ENCODE results near the gene HOXD9. TPM values are rescaled to one million over a fixed set of nuclear protein-coding genes. Genes with fewer than 3 reads are reported as not detected.

Gene HOXD9
- total RNA-seq, 2 donors from 2014 or later = not detected

DNA sequence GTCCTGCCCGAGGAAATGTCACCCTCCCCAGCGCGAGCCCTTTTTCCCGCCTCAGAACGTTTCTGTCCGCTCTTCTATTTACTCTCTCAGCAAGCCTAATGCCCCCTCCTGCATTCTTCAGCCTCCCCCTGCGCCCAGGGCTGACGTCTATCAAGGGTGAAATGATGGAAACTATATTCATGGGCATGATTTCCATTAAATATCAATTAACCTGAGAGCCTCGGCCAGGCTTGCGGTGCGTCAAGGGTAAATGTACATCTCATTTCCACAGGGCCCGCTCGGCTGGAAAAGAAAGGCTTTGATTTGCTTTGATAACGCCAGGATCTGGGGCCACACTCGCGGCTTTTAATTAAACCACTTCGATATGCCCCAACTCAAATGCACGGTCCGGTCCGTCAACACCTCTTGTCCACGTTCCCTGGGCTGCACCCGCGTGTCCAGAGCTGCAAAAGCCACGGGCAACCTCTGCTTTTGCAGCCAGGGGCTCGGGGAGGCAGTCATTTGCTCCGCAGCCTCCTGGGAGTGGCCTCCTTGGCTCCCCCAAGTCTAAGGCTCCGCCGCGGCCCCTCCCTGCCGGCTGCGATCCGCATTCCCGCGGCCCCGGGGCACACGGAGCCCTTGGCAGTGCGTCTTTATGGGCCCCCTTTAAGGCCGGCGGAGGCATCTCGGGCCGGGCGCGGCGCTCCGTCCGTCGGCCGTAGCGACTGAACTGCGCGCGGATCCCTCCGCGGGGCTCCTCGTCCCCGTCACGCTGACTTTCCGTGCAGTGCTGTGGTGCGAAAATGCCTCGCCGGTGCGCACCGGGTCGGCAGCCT is 6.7 kb downstream of the HOXD9 start, which contains the start of gene HOXD8:
TSS of gene HOXD8 (plus strand) at position 724 of the 815 bp plus-strand sequence. CDS start 662 bp downstream, outside the sequence.
- ATAC-seq (replicated peaks) = no peak
- peaks cover 23% of the 10 kb centered on the region for H3K36me3 Mint-ChIP-seq (ENCODE audit: low read depth)
- H3K9me3 Mint-ChIP-seq = no peaks in the 10 kb centered on the region
- H3K4me1 Mint-ChIP-seq = peaks cover 4% of the 10 kb centered on the region
- H3K4me3 Mint-ChIP-seq = peak within 1 kb of the TSS; percentile 75
- no peak within 1 kb of the TSS for H3K27ac Mint-ChIP-seq
- peaks cover 75% of the 10 kb centered on the region for H3K27me3 Mint-ChIP-seq

DNA sequence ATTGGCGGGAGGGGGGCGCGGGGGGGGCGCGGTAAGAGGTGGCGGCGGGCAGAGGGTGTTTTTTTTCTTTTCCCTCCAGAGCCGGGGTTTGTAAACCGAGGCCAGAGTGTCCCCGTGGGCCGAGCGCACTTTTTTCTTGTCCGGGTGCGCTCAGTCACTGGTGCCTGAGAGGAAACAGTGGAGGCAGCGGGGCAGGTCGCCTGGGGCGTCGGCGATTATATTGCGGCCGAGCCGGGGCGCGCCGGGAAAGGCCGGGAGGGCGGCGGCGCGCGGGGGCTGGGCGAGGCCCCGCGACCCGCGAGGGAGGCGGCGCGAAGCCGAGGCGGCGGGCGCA is 7.3 kb downstream of the HOXD9 start:
- no peak overlapping the region for H3K4me3 Mint-ChIP-seq

DNA sequence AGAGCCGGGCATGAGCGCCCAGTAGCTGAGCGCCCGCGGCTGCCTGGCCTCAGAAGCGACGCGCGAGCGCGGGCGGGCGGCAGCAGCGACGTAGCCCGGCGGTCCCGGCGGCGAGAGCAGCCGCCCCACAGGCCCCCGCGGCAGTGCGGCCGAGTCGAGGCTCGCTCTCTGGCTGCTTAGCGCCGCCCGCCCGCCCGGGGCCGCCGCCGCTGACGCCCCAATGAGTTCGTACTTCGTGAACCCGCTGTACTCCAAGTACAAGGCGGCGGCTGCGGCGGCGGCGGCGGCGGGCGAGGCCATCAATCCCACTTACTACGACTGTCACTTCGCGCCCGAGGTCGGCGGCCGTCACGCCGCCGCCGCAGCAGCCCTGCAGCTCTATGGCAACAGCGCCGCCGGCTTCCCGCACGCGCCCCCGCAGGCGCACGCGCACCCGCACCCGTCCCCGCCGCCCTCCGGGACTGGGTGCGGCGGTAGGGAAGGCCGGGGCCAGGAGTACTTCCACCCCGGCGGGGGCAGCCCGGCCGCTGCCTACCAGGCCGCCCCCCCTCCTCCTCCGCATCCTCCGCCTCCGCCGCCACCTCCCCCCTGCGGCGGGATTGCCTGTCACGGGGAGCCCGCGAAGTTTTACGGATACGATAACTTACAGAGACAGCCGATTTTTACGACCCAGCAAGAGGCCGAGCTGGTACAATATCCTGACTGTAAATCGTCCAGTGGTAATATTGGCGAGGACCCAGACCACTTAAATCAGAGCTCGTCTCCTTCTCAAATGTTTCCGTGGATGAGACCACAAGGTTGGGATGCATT is 7.8 kb downstream of the HOXD9 start:
- Mint-ChIP-seq H3K9me3 (no peaks in the 10 kb centered on the region), H3K27ac (no peak overlapping the region), H3K4me1 (peaks cover 4% of the 10 kb centered on the region), H3K4me3 (peak overlapping the region; percentile 75), H3K27me3 (peaks cover 76% of the 10 kb centered on the region), H3K36me3 (ENCODE audit: low read depth) (peaks cover 23% of the 10 kb centered on the region)
- no peak for ATAC-seq (replicated peaks)

More for the DNA sequence above, 7.3 kb downstream of the HOXD9 start:
- no peaks in the 10 kb centered on the region for H3K9me3 Mint-ChIP-seq
- ATAC-seq (replicated peaks) = no peak
- peaks cover 4% of the 10 kb centered on the region for H3K4me1 Mint-ChIP-seq
- H3K36me3 Mint-ChIP-seq (ENCODE audit: low read depth) = peaks cover 23% of the 10 kb centered on the region
- H3K27ac Mint-ChIP-seq = no peak overlapping the region
- H3K27me3 Mint-ChIP-seq = peaks cover 74% of the 10 kb centered on the region

GRCh38 chr2:176130957-176131847 is 8.7 kb downstream of the HOXD9 start:
- H3K4me3 Mint-ChIP-seq = peak overlapping the region; percentile 75
- H3K9me3 Mint-ChIP-seq = no peaks in the 10 kb centered on the region
- no peak overlapping the region for H3K27ac Mint-ChIP-seq
- peaks cover 29% of the 10 kb centered on the region for H3K36me3 Mint-ChIP-seq (ENCODE audit: low read depth)
- H3K27me3 Mint-ChIP-seq = peaks cover 76% of the 10 kb centered on the region
- H3K4me1 Mint-ChIP-seq = peaks cover 4% of the 10 kb centered on the region
- no peak for ATAC-seq (replicated peaks)

DNA sequence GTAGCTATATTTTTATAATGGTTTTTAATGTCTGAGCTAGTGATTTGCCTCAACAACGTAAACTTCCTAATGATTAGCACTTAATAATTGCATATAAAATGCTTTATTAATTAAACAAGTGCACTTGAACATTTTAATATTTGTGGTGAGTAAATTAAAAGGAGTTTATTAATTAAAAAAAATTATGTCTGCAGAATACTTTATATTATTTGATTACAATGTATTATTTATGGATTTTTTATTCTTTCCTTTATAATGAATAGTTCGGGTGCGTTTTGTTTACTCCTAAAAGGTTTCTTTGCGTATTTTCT is 9.3 kb downstream of the HOXD9 start:
- peaks cover 4% of the 10 kb centered on the region for H3K4me1 Mint-ChIP-seq
- no peak overlapping the region for H3K27ac Mint-ChIP-seq
- peaks cover 75% of the 10 kb centered on the region for H3K27me3 Mint-ChIP-seq
- peaks cover 29% of the 10 kb centered on the region for H3K36me3 Mint-ChIP-seq (ENCODE audit: low read depth)
- H3K9me3 Mint-ChIP-seq = no peaks in the 10 kb centered on the region
- ATAC-seq (replicated peaks) = no peak
- peak overlapping the region; percentile 75 for H3K4me3 Mint-ChIP-seq

DNA sequence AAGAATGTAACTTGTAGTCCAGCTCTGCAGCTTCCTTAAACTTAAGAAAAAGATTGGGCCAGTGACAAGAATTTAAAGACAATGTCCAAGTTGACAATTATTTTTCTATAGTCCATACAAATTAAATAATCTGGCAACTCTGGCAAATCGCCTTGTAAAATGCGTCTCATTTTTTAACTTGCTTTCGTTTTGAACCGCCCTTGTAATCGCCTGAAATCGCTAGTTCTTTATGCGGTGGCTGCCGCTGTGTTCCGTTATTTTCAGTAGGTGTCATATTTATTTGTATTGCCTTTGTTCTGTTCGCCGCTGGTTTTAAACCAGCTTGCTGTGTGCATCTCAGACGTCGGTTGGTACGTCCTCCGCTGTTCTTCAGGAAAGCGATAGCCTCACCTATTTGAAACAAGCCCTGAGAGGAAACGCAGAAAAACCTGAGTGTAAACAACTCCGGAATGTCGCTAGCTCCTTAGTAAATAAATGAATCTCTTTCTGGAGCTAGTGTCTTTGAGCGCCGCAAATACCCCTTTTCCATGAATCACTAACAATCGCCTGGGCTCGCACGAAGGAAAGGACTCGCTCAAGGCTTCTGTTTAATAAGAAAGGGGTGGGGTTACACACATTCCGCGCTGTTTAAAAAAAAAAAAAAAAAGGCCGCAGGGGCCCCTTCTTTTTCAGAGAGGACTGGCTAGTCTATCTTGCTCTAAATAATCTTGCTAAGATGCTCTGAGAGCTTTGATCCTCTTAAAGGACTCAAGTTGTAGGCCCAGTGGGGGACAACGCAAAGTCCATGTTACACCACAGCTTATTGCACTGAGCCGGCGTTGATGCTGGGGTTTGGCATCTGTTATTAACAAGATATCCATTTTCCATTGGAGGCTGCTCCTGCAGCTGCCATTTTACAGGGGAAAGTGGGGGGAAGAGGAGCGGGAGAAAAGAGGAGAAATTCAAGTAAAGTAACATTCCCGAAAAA is 10.0 kb downstream of the HOXD9 start:
- H3K36me3 Mint-ChIP-seq (ENCODE audit: low read depth) = peaks cover 29% of the 10 kb centered on the region
- peaks cover 4% of the 10 kb centered on the region for H3K4me1 Mint-ChIP-seq
- no peak overlapping the region for H3K27ac Mint-ChIP-seq
- peaks cover 74% of the 10 kb centered on the region for H3K27me3 Mint-ChIP-seq
- H3K9me3 Mint-ChIP-seq = no peaks in the 10 kb centered on the region
- H3K4me3 Mint-ChIP-seq = peak overlapping the region; percentile 75
- ATAC-seq (replicated peaks) = no peak

GRCh38 chr2:176133389-176133788 is 10.9 kb downstream of the HOXD9 start:
- Mint-ChIP-seq H3K36me3 (ENCODE audit: low read depth) (peaks cover 26% of the 10 kb centered on the region), H3K4me1 (peaks cover 4% of the 10 kb centered on the region)

GRCh38 chr2:176134035-176134434 is 11.5 kb downstream of the HOXD9 start:
- Mint-ChIP-seq H3K36me3 (ENCODE audit: low read depth) (peaks cover 30% of the 10 kb centered on the region), H3K4me3 (no peak overlapping the region), H3K27me3 (peaks cover 74% of the 10 kb centered on the region), H3K27ac (no peak overlapping the region), H3K9me3 (peaks cover 4% of the 10 kb centered on the region), H3K4me1 (peaks cover 4% of the 10 kb centered on the region)
- no peak for ATAC-seq (replicated peaks)

More at GRCh38 chr2:176133389-176133788, 10.9 kb downstream of the HOXD9 start:
- H3K9me3 Mint-ChIP-seq = peaks cover 2% of the 10 kb centered on the region
- H3K4me3 Mint-ChIP-seq = no peak overlapping the region
- no peak for ATAC-seq (replicated peaks)
- no peak overlapping the region for H3K27ac Mint-ChIP-seq
- H3K27me3 Mint-ChIP-seq = peaks cover 74% of the 10 kb centered on the region

DNA sequence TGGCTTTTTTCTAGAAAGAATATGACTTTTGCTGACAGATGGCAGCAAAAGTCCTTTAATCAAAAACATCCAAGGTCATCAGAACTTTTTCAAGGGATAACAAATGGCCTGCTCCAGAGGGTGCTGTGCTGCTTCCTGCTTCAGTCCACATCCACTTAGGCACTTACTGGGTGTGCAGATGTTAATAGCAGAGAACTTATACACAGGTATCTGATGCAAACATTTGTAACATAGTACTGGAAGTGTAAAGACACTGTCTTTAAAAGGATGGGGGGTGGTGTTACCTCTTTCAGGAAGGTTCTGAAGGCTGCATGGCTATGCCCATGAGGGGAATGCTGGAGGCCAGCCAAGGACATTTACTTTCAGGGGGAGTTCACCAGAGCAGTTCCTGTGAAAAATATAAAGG is 12.5 kb downstream of the HOXD9 start:
- H3K9me3 Mint-ChIP-seq = peaks cover 4% of the 10 kb centered on the region
- peaks cover 4% of the 10 kb centered on the region for H3K4me1 Mint-ChIP-seq
- H3K4me3 Mint-ChIP-seq = peak overlapping the region; percentile 40
- no peak for ATAC-seq (replicated peaks)
- peaks cover 81% of the 10 kb centered on the region for H3K27me3 Mint-ChIP-seq
- no peak overlapping the region for H3K27ac Mint-ChIP-seq
- peaks cover 34% of the 10 kb centered on the region for H3K36me3 Mint-ChIP-seq (ENCODE audit: low read depth)

GRCh38 chr2:176136374-176137251 is 14.1 kb downstream of the HOXD9 start:
- Mint-ChIP-seq H3K4me3 (no peak overlapping the region), H3K27ac (no peak overlapping the region), H3K4me1 (peaks cover 4% of the 10 kb centered on the region), H3K9me3 (peaks cover 4% of the 10 kb centered on the region), H3K36me3 (ENCODE audit: low read depth) (peaks cover 25% of the 10 kb centered on the region), H3K27me3 (peaks cover 80% of the 10 kb centered on the region)
- ATAC-seq (replicated peaks) = no peak

DNA sequence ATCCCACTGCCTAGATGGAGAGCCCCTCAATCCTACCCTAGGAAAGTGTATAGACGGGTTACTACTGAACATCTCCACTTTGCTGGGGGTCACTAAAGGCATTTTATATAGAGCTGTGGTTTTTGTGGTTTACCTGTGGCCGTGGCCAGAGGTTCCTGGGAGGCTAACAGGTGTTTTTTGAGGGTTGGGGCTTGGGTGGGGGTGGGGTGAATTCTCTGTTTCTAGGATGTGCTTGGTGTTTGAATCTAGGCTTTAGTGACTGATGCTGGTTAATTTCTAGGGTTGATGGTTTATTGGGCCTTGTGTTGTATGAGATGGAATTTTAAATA is 14.7 kb downstream of the HOXD9 start:
- Mint-ChIP-seq H3K27me3 (peaks cover 80% of the 10 kb centered on the region), H3K4me3 (no peak overlapping the region), H3K9me3 (peaks cover 4% of the 10 kb centered on the region), H3K4me1 (peaks cover 4% of the 10 kb centered on the region), H3K36me3 (ENCODE audit: low read depth) (peaks cover 23% of the 10 kb centered on the region), H3K27ac (no peak overlapping the region)
- ATAC-seq (replicated peaks) = no peak

GRCh38 chr2:176137906-176138305 is 15.4 kb downstream of the HOXD9 start:
- Mint-ChIP-seq H3K36me3 (ENCODE audit: low read depth) (peaks cover 19% of the 10 kb centered on the region), H3K27me3 (peaks cover 77% of the 10 kb centered on the region), H3K4me3 (no peak overlapping the region), H3K9me3 (peaks cover 4% of the 10 kb centered on the region), H3K27ac (no peak overlapping the region), H3K4me1 (no peaks in the 10 kb centered on the region)
- no peak for ATAC-seq (replicated peaks)

DNA sequence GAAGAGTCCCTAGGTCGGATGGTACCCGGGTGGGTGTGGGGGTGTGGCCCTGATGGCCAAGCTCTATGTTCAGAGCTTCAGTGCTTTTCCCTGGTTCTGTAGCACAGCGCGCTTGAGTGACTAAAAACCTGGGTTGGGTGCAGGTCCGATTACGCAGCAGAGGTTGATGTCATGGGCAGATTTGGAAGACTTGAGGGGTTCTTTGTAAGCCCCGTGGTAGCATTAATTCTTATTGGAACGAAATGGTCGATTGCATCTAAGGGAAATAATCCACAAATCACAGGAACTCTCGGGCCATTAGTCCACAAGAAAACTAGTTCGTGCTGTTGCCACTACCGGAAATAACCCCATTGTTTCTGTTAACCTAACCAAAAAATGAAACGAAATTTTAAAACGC is 16.0 kb downstream of the HOXD9 start:
- Mint-ChIP-seq H3K27ac (no peak overlapping the region), H3K4me1 (no peaks in the 10 kb centered on the region), H3K9me3 (peaks cover 4% of the 10 kb centered on the region), H3K4me3 (peak overlapping the region; percentile 10), H3K36me3 (ENCODE audit: low read depth) (peaks cover 19% of the 10 kb centered on the region), H3K27me3 (peaks cover 78% of the 10 kb centered on the region)
- no peak for ATAC-seq (replicated peaks)

All from activated T-helper 17 cell treated with anti-CD3 and anti-CD28 coated beads, Interleukin-2, amount 50 U/mL, for 72 hours (primary cell).